Activated naive CD4-positive, alpha-beta T cell treated with anti-CD3 and anti-CD28 coated beads, Interleukin-2, amount 50 U/mL, for 24 hours (primary cell): ENCODE measurements around the gene ARHGEF1.
A peak's percentile ranks its signal among the peaks of the same experiment; 100 is the strongest.

Source experiments
- H3K27ac Mint-ChIP-seq: one replicate; pipeline ENCODE4 v1.8.0; 2021; ENCODE audit warnings: mild to moderate bottlenecking, mixed read lengths
- H3K27me3 Mint-ChIP-seq: one replicate; pipeline ENCODE4 v1.8.0; 2021; ENCODE audit warnings: mixed read lengths
- H3K36me3 Mint-ChIP-seq: one replicate; pipeline ENCODE4 v1.8.0; 2021; ENCODE audit warnings: mixed read lengths
- H3K4me1 Mint-ChIP-seq: one replicate; pipeline ENCODE4 v1.8.0; 2021; ENCODE audit warnings: mixed read lengths
- H3K4me3 Mint-ChIP-seq: one replicate; pipeline ENCODE4 v1.8.0; 2021; ENCODE audit warnings: mild to moderate bottlenecking, mixed read lengths
- H3K9me3 Mint-ChIP-seq: one replicate; pipeline ENCODE4 v1.8.0; 2021; ENCODE audit warnings: mixed read lengths

Gene ARHGEF1

DNA sequence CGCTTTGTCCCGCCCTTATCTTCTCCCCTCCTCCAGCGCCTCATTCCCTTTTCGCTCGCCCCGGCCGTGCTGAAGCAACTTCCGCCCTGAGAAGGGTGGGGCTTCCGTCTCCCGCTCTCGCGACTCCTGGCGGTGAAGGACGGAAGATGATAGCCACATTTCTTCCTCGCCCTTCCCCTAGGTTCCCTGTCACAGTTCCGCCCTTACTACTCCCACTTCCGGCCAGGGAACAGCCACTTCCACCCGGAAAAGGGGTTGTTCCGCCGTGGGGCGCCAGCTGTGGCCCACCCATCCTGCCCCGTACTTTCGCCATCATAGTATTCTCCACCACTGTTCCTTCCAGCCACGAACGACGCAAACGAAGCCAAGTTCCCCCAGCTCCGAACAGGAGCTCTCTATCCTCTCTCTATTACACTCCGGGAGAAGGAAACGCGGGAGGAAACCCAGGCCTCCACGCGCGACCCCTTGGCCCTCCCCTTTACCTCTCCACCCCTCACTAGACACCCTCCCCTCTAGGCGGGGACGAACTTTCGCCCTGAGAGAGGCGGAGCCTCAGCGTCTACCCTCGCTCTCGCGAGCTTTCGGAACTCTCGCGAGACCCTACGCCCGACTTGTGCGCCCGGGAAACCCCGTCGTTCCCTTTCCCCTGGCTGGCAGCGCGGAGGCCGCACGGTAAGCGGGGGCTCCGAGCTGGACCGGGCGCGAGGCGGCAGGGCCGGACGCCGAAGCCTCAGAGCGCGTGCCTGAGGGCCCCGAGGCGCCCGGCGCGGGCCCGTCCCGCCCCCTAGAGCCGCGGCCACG lies 23.2 kb upstream of the ARHGEF1 start, which contains the start of gene RPS19:
Gene RPS19 (plus strand): TSS at position 638 of the 801 bp plus-strand sequence. CDS start 520 bp downstream, outside the sequence.
- peaks cover 40% of the 10 kb centered on the region for H3K4me1 Mint-ChIP-seq
- peaks cover 29% of the 10 kb centered on the region for H3K36me3 Mint-ChIP-seq
- H3K27ac Mint-ChIP-seq = peak within 1 kb of the TSS; percentile 98
- H3K4me3 Mint-ChIP-seq = peak within 1 kb of the TSS; percentile 92
- H3K27me3 Mint-ChIP-seq = no peaks in the 10 kb centered on the region
- no peaks in the 10 kb centered on the region for H3K9me3 Mint-ChIP-seq

DNA sequence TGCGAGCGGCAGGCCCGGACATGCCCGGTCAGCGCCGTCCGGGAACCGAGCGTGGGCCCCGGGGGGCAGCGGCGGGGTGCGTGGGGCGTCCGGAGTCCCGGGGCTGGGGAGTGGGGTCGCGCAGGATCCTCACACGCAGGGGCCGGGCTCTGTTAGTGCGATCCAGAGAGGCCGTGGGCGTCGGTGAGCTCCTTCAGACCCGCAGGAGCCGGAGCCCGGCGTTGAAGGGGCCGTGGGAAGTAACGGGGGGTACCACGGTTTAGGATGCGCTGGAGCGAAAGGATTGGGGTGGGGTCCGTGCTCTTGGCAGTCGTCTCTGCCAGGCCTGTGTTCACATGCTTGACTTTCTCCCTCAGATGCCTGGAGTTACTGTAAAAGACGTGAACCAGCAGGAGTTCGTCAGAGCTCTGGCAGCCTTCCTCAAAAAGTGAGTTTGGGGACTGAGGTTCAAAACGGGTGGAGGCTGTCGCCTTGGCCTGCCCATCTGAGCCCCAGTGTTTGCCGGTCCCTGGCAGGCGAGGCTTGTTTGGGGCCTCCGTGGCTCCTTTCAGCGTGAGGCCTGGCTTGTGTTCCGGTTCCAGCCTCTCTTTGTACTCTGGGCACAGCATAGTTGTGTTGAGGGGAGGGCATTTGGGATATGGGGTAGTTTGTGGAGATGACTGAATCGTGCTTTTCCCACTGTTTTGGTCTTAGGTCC lies 22.4 kb upstream of the ARHGEF1 start:
- Mint-ChIP-seq H3K27ac (peak overlapping the region; percentile 95), H3K4me1 (peaks cover 40% of the 10 kb centered on the region), H3K36me3 (peaks cover 29% of the 10 kb centered on the region), H3K27me3 (no peaks in the 10 kb centered on the region), H3K4me3 (peak overlapping the region; percentile 92), H3K9me3 (no peaks in the 10 kb centered on the region)

DNA sequence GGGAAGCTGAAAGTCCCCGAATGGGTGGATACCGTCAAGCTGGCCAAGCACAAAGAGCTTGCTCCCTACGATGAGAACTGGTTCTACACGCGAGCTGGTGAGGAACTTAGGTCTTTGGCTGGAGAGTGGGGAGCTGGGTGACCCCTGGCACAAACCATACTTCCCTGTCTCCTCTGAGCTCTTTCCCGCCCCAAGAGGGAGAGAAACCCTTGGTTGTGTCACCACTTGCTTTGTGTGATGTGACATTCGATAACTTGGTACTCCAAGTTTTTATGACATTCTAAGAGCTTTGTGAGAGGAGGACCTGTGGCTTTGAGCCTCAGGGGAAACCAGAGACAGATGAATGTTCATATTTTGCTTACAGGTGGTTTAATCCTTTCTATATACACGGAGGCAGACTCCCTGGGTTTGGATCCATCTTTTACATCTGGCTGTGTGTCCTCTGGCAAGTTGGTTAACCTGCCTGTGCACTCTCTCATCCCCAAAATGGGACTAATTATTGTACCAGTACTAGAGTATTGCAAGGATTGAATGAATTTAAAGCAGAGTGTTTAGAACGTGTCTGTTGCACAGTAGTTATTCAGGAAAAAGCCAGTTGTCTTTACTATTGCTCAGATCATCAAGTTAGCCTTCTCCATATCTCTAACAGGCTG lies 21.7 kb upstream of the ARHGEF1 start:
- Mint-ChIP-seq H3K27ac (peak overlapping the region; percentile 95), H3K4me3 (peak overlapping the region; percentile 92), H3K27me3 (no peaks in the 10 kb centered on the region), H3K4me1 (peaks cover 43% of the 10 kb centered on the region), H3K9me3 (no peaks in the 10 kb centered on the region), H3K36me3 (peaks cover 30% of the 10 kb centered on the region)

DNA sequence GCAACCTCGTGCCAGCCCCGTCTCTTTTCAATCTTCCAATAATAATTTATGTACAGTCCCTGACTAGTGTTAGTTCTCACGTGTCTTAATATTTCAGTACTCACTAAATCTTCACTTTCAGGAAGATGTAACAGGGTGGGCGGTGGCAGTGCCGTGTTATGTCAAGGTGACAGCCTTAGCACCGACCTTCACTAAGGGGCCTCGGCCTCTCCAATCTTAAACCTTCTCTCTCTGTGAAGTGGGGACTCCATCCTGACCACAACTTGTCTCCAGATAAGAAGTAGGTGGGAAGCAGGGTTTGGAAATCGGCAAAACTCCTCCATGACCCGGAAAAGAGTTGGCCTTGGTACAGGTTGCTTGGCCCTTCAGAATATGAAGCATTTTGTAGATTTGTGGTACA lies 21.1 kb upstream of the ARHGEF1 start:
- H3K4me1 Mint-ChIP-seq = peaks cover 47% of the 10 kb centered on the region
- H3K27me3 Mint-ChIP-seq = no peaks in the 10 kb centered on the region

DNA sequence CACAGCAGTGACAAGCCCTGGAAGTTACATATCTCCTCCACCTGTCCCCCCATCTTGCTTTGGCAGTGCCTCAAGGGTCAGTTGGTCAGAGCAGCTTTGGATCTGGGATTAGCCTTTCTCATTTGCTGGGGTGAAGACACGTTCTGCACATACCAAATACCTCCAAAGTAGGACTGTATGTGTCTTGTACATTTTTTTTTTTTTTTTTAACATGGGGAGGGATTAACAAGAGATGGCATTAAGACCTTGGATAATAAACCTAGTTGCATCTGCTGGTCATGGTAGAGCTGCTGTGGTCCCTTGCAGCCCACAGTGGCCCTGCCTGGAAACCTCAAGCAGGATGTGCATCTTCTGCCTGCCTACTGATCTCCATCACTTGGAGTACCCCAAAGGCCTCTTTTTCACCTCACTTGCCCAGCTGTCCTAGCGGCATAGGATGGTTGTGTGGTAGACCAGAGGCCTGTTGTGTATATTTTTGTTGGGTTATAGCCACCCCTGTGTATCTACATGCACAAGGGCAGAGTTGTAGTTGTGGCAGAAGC lies 20.5 kb upstream of the ARHGEF1 start:
- peaks cover 48% of the 10 kb centered on the region for H3K4me1 Mint-ChIP-seq
- H3K9me3 Mint-ChIP-seq = no peaks in the 10 kb centered on the region
- H3K36me3 Mint-ChIP-seq = peaks cover 30% of the 10 kb centered on the region
- H3K27ac Mint-ChIP-seq = peak overlapping the region; percentile 95
- peak overlapping the region; percentile 92 for H3K4me3 Mint-ChIP-seq
- H3K27me3 Mint-ChIP-seq = no peaks in the 10 kb centered on the region

More for the DNA sequence above, 21.1 kb upstream of the ARHGEF1 start:
- Mint-ChIP-seq H3K36me3 (peaks cover 30% of the 10 kb centered on the region), H3K27ac (peak overlapping the region; percentile 95), H3K4me3 (peak overlapping the region; percentile 92), H3K9me3 (no peaks in the 10 kb centered on the region)

DNA sequence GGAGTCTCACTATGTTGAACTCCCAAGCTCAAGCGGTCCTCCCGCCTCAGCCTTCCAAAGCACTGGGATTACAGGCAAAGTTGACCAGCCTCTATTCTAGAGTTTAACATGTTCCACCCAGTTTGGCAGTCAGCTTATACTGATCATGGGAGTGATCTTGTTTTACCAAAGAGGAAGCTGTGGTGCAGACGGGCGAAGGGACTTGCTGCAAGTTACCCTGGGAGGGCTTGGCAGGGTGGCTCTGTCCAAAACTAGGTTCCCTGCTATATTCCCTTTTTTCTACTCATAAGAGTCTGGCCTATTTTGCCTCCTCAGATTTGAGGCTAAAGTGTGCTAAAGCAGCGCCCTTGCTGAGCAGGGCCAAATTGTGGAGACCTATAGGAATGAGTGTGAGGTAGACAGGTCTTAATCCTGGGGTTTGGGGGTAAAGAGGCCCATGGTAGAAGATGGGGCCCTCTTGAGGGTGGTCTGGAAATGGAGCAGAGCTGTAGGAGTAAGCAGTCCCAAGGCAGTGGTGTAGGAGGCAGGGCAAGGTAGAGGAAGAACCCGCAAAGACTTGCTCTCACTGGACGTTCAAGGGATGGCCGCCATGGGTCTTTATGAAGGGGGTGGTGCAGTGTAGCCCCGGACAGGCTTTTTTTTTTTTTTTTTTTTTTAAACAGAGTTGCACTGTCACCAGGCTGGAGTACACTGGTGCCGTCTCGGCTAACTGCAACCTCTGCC lies 19.6 kb upstream of the ARHGEF1 start:
- peak overlapping the region; percentile 92 for H3K4me3 Mint-ChIP-seq
- H3K36me3 Mint-ChIP-seq = peaks cover 36% of the 10 kb centered on the region
- H3K9me3 Mint-ChIP-seq = no peaks in the 10 kb centered on the region
- no peaks in the 10 kb centered on the region for H3K27me3 Mint-ChIP-seq
- H3K27ac Mint-ChIP-seq = peak overlapping the region; percentile 95
- H3K4me1 Mint-ChIP-seq = peaks cover 57% of the 10 kb centered on the region

DNA sequence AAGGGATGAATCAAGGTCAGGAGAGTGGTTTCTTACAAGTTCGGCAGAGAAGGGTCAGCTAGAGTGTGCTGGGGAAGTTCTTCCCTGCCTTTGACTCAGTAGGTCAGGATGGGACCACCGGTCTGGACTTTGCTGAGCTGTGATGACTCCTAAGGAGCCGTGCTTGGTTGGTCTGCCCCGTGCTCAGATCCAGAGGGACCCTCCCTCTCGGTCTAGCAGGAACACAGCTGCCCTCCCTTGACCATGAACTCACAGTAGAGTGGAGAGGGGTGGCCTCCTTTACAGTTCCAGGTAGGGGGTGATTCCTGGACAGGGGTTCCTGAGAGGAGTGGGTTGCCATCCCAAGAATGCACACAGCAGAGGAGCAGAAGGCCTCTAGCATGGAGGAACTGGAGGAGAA lies 18.6 kb upstream of the ARHGEF1 start:
- peaks cover 38% of the 10 kb centered on the region for H3K36me3 Mint-ChIP-seq
- peak overlapping the region; percentile 95 for H3K27ac Mint-ChIP-seq
- peaks cover 64% of the 10 kb centered on the region for H3K4me1 Mint-ChIP-seq
- peak overlapping the region; percentile 79 for H3K4me3 Mint-ChIP-seq
- no peaks in the 10 kb centered on the region for H3K9me3 Mint-ChIP-seq
- no peaks in the 10 kb centered on the region for H3K27me3 Mint-ChIP-seq

DNA sequence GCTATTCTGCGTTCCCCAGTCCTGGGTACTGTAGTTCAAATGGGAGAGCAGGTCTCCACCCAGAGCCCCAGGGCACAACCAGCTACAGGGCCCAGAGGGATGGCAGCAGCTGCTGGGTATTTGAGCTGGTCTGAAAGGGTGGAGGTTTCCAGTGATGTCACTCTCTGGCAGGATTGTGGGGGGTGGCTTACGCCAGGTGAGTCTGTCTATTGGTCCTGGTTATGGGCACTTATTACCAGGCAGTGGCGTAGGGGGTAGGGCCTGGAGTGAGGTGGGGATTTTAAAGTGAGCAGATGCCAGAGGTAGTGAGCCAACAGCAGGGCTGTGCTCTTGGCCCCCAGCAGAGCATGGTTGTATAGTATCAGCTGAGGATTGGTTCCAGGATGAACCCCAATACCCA lies 16.7 kb upstream of the ARHGEF1 start:
- no peaks in the 10 kb centered on the region for H3K27me3 Mint-ChIP-seq
- H3K4me3 Mint-ChIP-seq = peak overlapping the region; percentile 76
- no peaks in the 10 kb centered on the region for H3K9me3 Mint-ChIP-seq
- peak overlapping the region; percentile 87 for H3K27ac Mint-ChIP-seq
- peaks cover 35% of the 10 kb centered on the region for H3K36me3 Mint-ChIP-seq
- peaks cover 75% of the 10 kb centered on the region for H3K4me1 Mint-ChIP-seq

DNA sequence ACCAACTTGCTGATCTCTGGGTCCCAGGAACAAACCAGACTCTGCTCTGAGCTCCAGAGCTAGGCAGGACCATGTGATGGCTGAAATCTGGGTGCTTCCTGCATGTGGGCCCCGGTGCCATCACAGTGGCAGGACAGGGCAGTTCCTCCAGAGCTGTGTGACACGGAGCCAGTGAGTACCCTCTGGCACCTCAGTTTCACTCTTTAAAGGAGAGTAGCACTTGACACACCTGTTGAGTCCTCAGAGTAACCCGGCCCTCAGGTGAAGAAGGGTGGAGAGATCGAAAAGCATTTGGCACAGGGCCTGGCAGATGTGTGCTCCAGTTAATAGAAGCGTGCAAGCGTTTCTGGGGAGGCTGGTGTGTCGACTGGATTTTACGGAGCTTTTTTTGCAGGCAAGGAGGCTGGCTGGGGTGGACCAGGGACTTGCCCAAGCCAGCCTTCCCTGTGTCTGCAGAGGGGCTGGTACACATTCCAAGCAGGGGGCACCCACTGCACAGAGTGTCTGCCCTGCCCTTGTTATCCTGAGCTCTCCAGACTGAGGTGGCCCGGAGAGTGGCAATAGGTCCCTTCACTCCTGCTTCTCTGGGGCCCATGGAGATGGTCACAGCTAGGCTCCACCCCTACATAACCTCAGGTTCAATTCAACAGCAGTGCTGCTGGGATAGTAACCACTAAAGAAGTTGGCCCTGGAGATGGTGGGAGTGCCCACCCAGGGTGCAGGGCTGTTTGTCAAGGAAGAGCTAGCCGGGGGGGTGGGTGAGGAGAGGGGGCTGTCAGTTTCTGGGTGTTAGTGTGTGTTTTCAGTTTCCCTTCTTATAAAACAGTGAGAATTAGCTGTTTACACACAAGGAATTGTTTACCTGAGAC lies 14.6 kb upstream of the ARHGEF1 start:
- H3K27me3 Mint-ChIP-seq = no peaks in the 10 kb centered on the region
- H3K9me3 Mint-ChIP-seq = no peaks in the 10 kb centered on the region
- peak overlapping the region; percentile 87 for H3K27ac Mint-ChIP-seq
- peak overlapping the region; percentile 68 for H3K4me3 Mint-ChIP-seq
- H3K36me3 Mint-ChIP-seq = peaks cover 23% of the 10 kb centered on the region
- peaks cover 73% of the 10 kb centered on the region for H3K4me1 Mint-ChIP-seq

DNA sequence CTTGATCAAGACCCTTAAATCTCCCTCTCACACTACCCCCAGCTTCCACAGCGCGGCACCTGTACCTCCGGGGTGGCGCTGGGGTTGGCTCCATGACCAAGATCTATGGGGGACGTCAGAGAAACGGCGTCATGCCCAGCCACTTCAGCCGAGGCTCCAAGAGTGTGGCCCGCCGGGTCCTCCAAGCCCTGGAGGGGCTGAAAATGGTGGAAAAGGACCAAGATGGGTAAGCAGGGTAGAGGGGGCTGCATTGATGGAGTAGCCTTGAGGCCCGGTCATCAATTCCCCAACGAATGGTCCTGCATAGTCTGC lies 14.0 kb upstream of the ARHGEF1 start:
- H3K27me3 Mint-ChIP-seq = no peaks in the 10 kb centered on the region
- H3K4me3 Mint-ChIP-seq = peak overlapping the region; percentile 64
- peak overlapping the region; percentile 76 for H3K27ac Mint-ChIP-seq
- peaks cover 69% of the 10 kb centered on the region for H3K4me1 Mint-ChIP-seq
- H3K36me3 Mint-ChIP-seq = peaks cover 19% of the 10 kb centered on the region
- H3K9me3 Mint-ChIP-seq = no peaks in the 10 kb centered on the region

DNA sequence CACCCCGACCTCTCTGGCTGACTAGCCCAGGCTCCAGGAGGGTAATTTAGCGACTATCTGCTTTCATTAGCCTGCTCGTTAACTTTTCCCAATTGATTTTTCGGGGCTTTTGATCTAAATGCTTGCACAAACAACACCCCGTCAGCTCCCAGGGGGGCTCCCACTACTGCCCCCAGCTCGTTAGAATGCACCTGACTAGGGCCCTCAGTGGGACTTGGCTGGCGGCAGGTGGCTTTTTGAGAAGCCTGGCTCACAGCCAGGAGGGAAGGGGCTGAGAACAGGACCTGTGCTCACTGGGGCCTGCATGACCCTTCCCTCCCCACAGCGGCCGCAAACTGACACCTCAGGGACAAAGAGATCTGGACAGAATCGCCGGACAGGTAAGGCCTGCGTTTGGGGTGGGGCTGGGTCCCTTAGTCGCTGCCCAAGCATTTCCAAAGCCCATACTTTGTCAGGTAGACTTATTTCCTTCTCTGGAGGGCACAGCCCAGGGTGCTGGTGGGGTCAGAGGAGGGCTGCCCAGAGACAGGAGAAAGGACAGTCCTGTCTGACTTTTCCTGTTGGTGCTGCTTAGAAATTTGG lies 13.5 kb upstream of the ARHGEF1 start:
- Mint-ChIP-seq H3K36me3 (peaks cover 16% of the 10 kb centered on the region), H3K27ac (peak overlapping the region; percentile 69), H3K4me1 (peaks cover 67% of the 10 kb centered on the region), H3K27me3 (no peaks in the 10 kb centered on the region), H3K9me3 (no peaks in the 10 kb centered on the region), H3K4me3 (peak overlapping the region; percentile 30)

DNA sequence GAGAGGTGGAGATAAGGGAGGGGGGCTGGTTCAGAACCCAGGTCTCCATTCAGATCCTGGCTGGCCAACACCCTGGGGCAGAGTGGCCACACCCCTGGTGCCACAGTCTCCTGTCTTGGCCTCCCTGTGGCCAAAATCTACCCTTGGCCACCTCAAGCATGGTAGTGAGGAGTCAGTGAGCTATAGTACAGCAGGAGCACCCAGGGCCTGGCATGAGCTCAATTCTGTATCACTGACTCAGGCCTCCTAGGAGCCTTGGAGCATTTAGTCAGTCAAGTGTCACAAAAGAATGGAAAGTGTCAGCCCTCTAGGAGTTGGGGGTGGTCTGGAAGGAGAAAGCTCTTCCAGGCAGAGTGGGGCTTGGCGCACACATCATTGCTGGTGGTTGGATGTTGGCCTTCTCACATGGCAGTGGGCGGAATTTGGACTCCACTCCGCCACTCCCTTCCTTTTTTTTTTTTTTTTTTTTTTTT lies 12.5 kb upstream of the ARHGEF1 start:
- peak overlapping the region; percentile 69 for H3K27ac Mint-ChIP-seq
- H3K27me3 Mint-ChIP-seq = no peaks in the 10 kb centered on the region
- peaks cover 69% of the 10 kb centered on the region for H3K4me1 Mint-ChIP-seq
- H3K36me3 Mint-ChIP-seq = peaks cover 16% of the 10 kb centered on the region
- no peaks in the 10 kb centered on the region for H3K9me3 Mint-ChIP-seq
- H3K4me3 Mint-ChIP-seq = peak overlapping the region; percentile 72

DNA sequence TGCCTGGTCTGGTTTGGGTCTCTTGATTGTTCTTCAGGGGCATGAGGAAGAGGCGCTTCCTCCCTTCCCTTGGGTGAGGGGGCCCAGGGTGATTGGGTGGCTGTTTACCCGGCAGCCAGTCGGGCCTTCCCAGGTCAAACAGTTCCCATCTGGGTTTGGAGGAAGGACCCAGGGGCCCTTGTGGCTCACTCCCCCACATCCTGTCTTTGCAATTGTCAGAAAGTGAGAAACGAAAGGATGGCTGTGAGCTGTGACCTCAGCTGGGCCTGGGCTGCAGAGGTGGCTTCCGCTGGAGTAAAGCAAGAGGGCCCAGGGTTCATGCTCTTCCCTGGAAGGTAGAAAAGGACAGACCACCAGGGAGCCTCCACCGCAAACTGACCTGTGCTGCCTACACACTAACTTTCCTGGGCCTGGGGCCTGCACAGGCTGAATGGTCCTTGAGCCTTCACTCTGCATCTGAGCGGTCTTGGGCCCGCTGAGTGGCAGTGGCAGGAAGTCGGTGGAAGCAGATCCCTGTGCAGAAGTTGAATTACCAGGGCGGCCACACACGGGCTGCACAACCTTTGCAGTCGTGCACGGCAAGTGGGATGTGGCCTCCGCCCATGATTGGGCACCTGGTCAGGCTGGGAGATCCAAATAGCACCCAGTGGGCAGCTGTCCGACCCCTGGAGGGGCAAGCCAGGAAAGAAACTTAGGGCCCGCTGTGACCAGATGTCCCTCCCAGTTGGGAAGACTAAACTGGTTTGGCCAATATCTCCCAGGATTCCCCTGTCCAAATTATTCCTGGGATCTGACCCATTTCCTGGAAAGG lies 11.2 kb upstream of the ARHGEF1 start:
- Mint-ChIP-seq H3K4me3 (peak overlapping the region; percentile 79), H3K4me1 (peaks cover 73% of the 10 kb centered on the region), H3K27me3 (no peaks in the 10 kb centered on the region), H3K27ac (peak overlapping the region; percentile 90), H3K9me3 (no peaks in the 10 kb centered on the region), H3K36me3 (peaks cover 15% of the 10 kb centered on the region)
